SK-N-DZ (cell line): ENCODE measurements around the gene HPSE.
"Not testable (repeated sequence)": the region's sequence is repeated elsewhere in the genome, so short reads cannot be mapped to it uniquely, and the experiment has no call there.

ENCODE experiments used
- DNase-seq: peaks from one replicate; pipeline ENCODE4 v3.0.0-alpha.2; 2015; ENCODE audit warnings: low spot score

HPSE gene

GRCh38 chr4:83284193-83285054 lies 50.2 kb downstream of the HPSE start, which contains the start of gene COQ2:
Gene COQ2 (minus strand): TSS chr4:83284798. CDS start chr4:83284764, 34 bp downstream.
- DNase-seq = peak; percentile 86

- DNase-seq = no peak
Observed at GRCh38 chr4:83283181-83283580, 51.5 kb downstream of the HPSE start.

DNA sequence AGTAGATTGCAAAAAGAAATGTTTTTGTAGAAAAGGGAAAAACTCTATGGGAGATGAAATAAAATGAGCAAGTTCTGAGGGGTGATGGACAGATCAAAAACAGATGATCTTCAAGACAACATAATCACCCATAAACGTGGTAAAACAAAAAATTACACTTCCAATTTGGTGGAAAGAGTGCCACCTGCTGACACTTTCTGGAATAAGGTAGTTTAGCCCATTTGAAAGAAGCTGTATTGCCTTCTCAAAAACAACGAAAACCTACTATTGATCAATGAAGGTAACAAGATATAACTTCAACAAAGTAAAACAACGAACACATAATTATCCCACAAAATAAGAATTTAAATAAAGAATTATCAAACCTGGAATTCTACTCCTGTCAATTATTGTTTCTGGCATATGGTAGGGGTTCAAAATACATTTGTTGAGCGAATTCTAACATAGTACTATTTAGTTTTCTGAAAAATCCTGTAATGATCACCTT lies 52.6 kb downstream of the HPSE start:
- DNase-seq = peak; percentile 48

- DNase-seq = no peak
Observed at GRCh38 chr4:83281307-83281706, 53.3 kb downstream of the HPSE start.

- DNase-seq = no peak
Observed at GRCh38 chr4:83276299-83277040, 58.2 kb downstream of the HPSE start.

DNA sequence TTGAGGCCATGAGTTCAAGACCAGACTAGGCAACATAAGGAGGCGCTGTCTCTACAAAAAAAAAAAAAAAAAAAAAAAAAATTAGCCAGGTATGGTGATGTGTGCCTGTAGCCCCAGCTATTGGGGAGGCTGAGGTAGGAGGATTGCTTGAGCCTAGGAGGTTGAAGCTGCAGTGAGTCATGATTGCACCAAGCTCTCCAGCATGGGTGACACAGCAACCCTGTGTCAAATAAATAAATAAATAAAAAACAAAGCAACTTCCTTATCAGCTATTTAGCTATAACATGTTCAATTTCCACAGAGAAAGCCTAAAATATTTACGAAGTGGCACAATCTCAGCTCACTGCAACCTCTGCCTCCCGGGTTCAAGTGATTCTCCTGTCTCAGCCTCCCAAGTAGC lies 60.7 kb downstream of the HPSE start:
- DNase-seq = not testable (repeated sequence)

- DNase-seq = no peak
Observed at GRCh38 chr4:83272900-83273299, 61.7 kb downstream of the HPSE start.

DNA sequence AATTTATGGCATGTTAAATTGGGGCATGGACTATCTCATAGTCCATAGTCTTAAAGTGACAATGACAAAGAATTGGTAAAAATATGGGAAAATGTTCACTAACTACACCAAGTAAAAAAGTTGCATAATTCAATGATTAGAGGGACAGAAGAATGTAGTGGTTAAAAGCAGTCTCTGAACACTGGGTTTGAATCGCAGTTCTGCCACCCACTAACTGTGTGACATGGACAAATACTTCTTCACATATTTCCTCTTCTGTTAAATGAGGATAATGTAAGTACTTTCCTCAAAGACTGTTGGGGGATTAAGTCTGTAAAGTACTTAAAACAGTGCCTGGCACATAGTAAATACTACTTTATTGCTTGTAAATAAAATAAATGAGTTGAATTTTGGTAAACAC lies 65.4 kb downstream of the HPSE start:
- DNase-seq = no peak

DNA sequence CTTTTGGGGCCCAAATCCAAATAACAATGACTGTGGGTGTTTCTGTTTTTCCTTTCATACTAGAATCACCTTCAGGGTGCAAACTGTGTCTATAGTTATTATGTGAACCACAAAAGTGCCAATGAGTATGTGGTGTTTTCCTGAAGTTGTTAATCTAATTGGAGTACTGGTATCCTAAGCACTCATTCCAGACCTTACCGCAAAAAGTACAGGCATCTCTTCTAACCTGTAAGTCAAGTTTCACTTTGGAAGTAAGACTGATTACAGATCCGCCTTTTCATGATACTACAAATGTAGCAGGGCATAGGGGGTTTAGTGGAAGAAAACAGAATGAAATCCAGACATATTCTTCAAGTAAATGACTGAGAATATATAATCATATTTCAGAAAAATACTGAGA lies 66.2 kb downstream of the HPSE start:
- DNase-seq = no peak

- no peak for DNase-seq
Observed at GRCh38 chr4:83267830-83268475, 66.7 kb downstream of the HPSE start.

DNA sequence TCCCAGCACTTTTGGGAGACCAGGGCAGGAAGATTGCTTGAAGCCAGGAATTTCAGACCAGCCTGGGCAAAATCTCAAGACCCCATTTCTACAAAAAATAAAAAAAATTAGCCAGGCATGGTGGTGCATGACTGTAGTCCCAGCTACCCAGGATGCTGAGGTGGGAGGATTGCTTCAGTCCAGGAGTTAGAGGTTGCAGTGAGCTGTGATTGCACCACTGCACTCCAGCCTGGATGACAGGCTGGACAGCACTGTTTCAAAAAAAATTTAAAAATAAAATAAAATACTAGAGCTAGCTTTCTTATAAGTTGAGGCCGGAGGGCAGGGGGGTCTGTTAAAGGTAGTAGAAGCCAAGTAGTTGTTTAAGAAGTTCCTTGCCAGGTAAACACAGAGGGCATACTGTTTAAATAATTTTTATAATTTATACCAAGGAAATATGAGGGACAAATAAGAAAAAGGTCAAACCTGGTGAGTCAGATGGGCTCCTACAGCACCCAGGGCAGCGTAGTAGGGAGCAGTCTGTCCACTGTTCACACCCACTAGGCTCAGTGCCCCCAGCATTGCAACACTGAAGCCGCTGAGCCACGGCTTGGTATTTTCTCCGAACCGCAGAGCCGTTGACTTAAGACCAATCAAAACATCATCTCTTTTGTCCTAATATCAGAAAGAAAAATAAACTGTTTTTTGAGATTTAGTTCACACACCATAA lies 67.4 kb downstream of the HPSE start:
- no peak for DNase-seq

DNA sequence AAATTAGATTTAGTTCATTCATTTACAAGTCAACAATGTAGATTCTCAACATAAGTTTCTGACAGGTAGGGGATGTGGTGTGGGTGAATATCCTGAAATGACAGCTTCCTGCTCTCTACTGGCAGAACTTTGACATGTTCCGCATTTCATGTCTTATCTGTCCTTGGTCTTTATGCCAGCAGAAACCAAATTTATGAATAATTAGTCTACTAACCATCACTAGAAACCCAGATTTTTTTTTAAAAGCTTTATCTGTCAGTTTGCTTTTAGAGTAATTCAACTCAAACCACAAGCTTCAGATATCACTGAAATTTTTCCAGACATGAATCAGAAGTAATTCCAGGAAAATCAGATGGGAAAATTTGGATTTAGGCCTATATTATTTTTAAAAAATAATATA lies 68.0 kb downstream of the HPSE start:
- DNase-seq = no peak

GRCh38 chr4:83263106-83263505 lies 71.5 kb downstream of the HPSE start:
- no peak for DNase-seq

- DNase-seq = no peak
Observed at GRCh38 chr4:83262682-83263081, 72.0 kb downstream of the HPSE start.

- no peak for DNase-seq
Observed at GRCh38 chr4:83261307-83261706, 73.3 kb downstream of the HPSE start.

GRCh38 chr4:83259586-83259985 lies 75.1 kb downstream of the HPSE start:
- no peak for DNase-seq

DNA sequence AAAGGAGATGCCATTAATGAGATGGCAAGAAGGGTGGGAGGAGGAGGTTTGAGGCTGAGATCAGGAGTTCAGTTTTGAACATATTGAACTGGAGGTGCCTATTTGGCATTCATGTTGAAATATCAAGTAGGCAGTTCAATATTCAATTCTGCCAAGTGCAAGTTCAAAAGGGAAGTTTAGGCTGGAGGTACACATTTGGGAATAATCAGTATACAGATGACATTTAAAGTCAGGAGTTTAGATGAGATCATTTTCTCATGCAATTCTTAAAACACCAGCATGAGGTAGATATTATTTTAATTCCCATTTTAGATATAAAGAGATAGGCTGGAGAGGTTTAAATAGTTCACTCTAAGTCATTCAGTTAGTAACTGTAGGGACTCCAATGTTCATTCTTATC lies 76.2 kb downstream of the HPSE start:
- DNase-seq = no peak

DNA sequence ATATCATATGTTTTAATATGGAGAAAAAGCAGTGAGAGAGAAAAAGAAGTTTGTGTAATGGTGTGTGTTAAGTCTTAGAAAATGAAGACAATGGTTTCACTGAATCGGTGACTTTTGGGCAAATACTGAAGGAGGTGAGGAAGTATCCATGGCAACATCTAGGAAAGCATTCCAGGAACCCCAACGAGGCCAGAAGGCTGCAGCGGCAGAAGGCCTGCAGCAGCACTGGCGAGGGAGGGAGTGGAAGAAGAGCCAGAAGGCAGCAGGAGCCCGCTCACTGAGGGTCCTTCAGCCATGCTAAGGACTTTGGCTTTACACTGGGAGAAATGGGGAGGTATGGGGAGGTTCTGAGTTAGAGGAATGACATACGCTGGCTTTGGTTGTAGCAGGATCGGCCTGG lies 76.8 kb downstream of the HPSE start:
- no peak for DNase-seq

- no peak for DNase-seq
Observed at GRCh38 chr4:83255584-83255983, 79.1 kb downstream of the HPSE start.

DNA sequence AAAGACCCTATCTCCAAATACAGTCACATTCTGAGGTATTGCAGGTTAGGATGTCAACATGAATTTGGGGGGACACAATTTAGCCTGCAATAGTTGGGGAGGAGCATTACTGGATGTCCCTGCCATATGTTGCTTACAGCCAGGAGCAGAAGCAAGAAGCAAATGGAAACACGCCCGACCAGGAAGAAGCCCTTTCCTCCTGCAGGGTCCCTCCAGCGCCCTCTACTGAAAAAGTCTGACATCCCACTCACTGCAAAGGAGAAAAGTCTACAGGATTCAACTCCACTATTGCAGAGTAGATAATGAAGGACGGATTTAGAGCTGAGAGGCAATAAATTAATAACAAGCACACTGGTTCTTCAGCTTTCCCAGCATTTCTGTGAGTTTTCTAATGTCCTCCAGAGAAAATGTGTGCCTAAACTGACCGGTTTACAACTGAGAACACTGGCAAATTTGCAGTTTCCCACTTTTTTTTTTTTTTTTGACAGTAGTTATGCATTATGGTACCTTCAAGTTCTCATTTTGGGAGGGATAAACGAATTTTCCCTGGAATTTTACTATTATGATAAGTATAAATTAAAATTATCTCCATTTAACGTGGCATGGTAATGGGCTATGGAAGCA lies 81.8 kb downstream of the HPSE start:
- peak; percentile 33 for DNase-seq

GRCh38 chr4:83251447-83251830 lies 83.2 kb downstream of the HPSE start:
- DNase-seq = no peak
